Activated T-cell treated with anti-CD3 and anti-CD28 coated beads, Interleukin-2, amount 50 U/mL, for 4 hours (primary cell): ENCODE data around the gene SBF2. TPM values are rescaled to one million over a fixed set of nuclear protein-coding genes. Genes with fewer than 3 reads are reported as not detected.

Experiments used
- ATAC-seq, 2 donors: fragments of 200-7000 bp; cut with Tn5 transposase; one replicate each; pipeline ENCODE4 v1.10.0; 2021
- DNase-seq: peaks from one replicate; pipeline ENCODE4 v3.0.0-alpha.2; 2020
- H3K27me3 Mint-ChIP-seq: one replicate; pipeline ENCODE4 v1.8.0; 2021; ENCODE audit warnings: low read depth, mixed read lengths
- H3K36me3 Mint-ChIP-seq: one replicate; pipeline ENCODE4 v1.8.0; 2022; ENCODE audit warnings: mixed read lengths; ENCODE audit not compliant: insufficient read depth
- H3K4me1 Mint-ChIP-seq: one replicate; pipeline ENCODE4 v1.8.0; 2021; ENCODE audit warnings: low read depth, mixed read lengths
- H3K4me3 Mint-ChIP-seq: one replicate; pipeline ENCODE4 v1.8.0; 2021; ENCODE audit warnings: mild to moderate bottlenecking, moderate library complexity, mixed read lengths
- H3K9me3 Mint-ChIP-seq: one replicate; pipeline ENCODE4 v1.8.0; 2021; ENCODE audit warnings: mixed read lengths
- total RNA-seq, 3 donors: library from RNA; stranded (reverse); gene quantifications; one replicate each; pipeline ENCODE4 v1.2.1, GENCODE V29; 2021

SBF2 gene
- total RNA-seq, result 1 to 10 TPM; 3.0 to 6.9 (median 3.5) TPM

DNA sequence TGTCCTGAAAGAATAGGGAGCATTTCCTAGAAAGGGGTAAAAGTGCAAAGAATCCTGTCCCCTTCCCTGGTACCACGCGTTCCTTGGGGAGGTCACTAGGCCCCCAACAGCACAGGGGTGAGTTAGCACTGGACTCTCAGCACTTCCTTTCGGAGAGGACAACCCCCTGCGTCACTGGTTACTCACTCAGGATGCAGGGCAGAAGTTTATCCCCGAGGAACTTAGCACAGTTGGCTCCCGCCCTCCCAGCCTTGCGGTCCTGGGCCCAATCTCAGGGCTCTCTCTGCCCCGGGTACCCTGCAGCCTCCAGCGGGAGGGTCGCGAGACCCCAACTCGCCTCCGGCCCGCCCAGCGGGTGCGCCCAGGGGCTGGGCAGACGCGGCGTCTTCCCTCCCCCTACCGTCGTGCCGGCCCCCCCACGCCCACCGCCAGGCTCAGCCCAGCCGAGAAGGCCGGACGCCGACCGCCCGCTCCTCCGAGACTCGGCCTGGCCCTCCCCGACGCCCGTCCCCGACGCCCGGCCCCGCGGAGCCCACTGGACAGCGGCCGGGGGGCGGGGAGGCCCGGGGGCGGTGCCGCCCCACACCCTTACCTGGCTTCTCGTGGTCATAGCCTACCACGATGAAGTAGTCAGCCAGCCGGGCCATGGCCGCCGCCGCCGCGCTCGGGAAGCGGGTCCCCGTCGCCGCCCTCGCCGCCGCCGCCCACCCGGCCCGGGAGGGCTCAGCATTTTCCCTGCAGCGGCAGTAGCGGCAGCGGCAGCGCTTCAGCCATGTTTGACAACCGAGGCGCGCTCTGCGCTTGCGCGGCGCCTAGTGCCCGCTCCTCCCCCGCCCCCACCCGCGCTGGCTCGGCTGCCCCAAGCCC, at the start of gene SBF2:
Gene SBF2 (minus strand): TSS at position 797 of the 867 bp plus-strand sequence. CDS start 150 bp downstream, at position 647.
- H3K36me3 Mint-ChIP-seq, result no peaks in the 10 kb centered on the region
- DNase-seq, result peak; percentile 75
- H3K4me3 Mint-ChIP-seq, result peak within 1 kb of the TSS; percentile 76
- no peaks in the 10 kb centered on the region for H3K9me3 Mint-ChIP-seq
- H3K4me1 Mint-ChIP-seq, result peaks cover 37% of the 10 kb centered on the region
- peak; percentile 63 to 76 for ATAC-seq
- peaks cover 22% of the 10 kb centered on the region for H3K27me3 Mint-ChIP-seq

DNA sequence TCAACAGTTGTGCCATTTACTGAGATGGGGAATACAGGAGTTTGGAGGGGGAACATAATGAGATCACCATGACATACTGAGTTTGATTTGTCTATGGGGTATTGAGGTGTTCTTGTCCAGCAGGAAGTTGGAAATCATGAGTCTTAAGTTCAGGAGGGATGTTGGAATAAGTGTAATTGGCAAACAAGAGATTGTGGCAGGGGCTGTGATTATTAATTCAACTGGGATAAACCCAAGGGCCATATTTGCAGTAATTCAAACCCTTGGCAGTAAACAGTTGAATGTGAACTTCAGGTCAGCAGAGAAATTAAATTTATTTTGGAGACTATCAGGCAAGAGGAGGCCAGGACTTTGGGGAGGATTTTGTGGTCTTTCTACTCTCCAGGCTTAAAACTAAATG, 44.3 kb upstream of the SBF2 start:
- ATAC-seq (no peak), DNase-seq (no peak)
- H3K4me3 Mint-ChIP-seq, result no peak overlapping the region
- H3K27me3 Mint-ChIP-seq, result peaks cover 28% of the 10 kb centered on the region
- no peaks in the 10 kb centered on the region for H3K9me3 Mint-ChIP-seq
- H3K36me3 Mint-ChIP-seq, result no peaks in the 10 kb centered on the region
- H3K4me1 Mint-ChIP-seq, result no peaks in the 10 kb centered on the region

DNA sequence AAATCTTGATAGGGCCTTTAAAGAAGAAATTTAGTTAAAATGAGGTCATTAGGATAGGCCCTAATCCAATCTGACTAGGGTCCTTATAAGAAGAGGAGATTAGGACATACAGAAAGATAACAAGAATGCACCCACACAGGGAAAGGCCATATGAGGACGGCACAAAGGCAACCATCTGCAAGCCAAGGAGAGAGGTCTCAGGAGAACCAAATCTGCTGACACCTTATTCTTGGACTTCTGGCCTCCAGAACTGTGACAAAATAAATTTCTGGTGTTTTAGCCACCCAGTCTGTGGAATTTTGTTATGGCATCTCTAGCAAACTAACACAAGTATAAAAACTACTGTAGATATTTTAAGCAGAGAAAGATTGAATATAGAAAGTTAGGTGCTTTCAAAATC, 39.5 kb upstream of the SBF2 start:
- H3K36me3 Mint-ChIP-seq, result no peaks in the 10 kb centered on the region
- ATAC-seq (no peak), DNase-seq (no peak)
- H3K4me3 Mint-ChIP-seq, result no peak overlapping the region
- H3K4me1 Mint-ChIP-seq, result no peaks in the 10 kb centered on the region
- peaks cover 17% of the 10 kb centered on the region for H3K27me3 Mint-ChIP-seq
- no peaks in the 10 kb centered on the region for H3K9me3 Mint-ChIP-seq

DNA sequence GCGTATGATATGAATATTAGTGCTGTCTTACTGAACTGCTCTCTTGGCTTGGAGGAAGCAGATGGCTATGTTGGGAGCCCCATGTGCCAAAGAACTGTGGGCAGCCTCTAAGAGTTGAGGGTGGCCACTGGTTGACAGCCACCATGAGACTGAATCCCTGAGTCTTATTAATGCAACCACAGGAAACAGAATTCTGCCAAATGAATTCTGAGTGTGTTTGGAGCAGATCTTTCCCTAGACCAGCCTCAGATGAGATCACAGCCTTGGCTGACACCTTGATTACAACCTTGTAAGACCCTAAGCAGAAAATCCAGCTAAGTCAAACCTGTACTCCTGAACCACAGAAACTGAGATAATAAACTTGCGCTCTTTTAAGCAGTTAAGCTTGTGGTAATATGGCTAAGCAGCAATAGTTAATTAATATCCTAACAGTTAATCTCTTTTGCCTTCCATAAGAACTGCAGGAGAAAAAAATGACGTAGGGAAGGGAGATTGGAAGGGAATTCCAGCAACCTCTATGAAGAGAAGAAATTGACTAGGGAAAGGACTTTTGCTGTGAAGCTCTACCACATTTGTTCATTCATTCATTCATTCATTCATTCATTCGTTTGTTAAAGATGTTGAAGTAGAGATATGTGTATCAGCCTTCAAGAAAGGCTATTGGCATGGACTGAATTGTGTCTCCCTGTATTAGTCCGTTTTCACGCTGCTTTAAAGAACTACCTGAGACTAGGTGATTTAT, 37.7 kb upstream of the SBF2 start:
- no peak for DNase-seq
- Mint-ChIP-seq H3K4me1 (no peaks in the 10 kb centered on the region), H3K4me3 (no peak overlapping the region), H3K9me3 (no peaks in the 10 kb centered on the region), H3K27me3 (peaks cover 13% of the 10 kb centered on the region), H3K36me3 (no peaks in the 10 kb centered on the region)
- ATAC-seq, result no peak

DNA sequence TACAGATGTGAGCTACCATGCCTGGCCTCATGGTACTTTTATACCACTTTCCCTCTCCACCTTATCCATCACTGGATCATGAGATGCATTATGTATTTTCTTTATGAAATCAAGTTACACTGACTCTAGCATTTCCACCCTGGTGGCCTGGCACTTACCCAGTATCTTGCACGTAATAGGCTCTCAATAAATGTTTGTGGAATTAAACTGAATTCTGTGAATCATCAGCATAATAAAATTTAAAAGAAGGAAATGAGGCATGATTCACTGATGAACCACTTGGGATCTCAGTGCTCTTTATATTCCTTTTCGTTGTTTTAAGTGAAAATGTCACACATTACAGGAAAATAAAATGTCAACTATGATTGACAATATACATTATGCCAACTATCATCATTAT, 35.9 kb upstream of the SBF2 start:
- H3K4me1 Mint-ChIP-seq, result no peaks in the 10 kb centered on the region
- no peak overlapping the region for H3K4me3 Mint-ChIP-seq
- no peaks in the 10 kb centered on the region for H3K36me3 Mint-ChIP-seq
- DNase-seq, result no peak
- peaks cover 9% of the 10 kb centered on the region for H3K27me3 Mint-ChIP-seq
- no peaks in the 10 kb centered on the region for H3K9me3 Mint-ChIP-seq
- no peak for ATAC-seq

DNA sequence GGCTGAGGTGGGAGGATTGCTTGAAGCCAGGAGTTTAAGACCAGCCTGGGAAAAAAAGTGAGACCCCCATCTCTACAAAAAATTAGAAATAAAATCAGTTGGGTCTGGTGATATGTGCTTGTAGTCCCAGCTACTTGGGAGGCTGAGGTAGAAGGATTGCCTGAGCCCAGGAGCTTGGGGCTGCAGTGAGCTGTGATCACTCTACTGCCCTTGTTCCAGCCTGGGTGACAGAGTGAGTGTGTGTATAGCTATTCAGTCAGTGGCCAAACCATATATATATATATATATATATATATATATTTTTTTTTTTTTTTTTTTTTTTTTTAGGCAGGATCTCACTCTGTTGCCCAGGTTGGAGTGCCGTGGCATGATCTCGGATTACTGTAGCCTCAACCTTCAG, 35.3 kb upstream of the SBF2 start:
- H3K4me3 Mint-ChIP-seq, result no peak overlapping the region
- peaks cover 5% of the 10 kb centered on the region for H3K27me3 Mint-ChIP-seq
- no peaks in the 10 kb centered on the region for H3K9me3 Mint-ChIP-seq
- no peak for DNase-seq
- no peaks in the 10 kb centered on the region for H3K36me3 Mint-ChIP-seq
- H3K4me1 Mint-ChIP-seq, result no peaks in the 10 kb centered on the region
- ATAC-seq, result no peak

DNA sequence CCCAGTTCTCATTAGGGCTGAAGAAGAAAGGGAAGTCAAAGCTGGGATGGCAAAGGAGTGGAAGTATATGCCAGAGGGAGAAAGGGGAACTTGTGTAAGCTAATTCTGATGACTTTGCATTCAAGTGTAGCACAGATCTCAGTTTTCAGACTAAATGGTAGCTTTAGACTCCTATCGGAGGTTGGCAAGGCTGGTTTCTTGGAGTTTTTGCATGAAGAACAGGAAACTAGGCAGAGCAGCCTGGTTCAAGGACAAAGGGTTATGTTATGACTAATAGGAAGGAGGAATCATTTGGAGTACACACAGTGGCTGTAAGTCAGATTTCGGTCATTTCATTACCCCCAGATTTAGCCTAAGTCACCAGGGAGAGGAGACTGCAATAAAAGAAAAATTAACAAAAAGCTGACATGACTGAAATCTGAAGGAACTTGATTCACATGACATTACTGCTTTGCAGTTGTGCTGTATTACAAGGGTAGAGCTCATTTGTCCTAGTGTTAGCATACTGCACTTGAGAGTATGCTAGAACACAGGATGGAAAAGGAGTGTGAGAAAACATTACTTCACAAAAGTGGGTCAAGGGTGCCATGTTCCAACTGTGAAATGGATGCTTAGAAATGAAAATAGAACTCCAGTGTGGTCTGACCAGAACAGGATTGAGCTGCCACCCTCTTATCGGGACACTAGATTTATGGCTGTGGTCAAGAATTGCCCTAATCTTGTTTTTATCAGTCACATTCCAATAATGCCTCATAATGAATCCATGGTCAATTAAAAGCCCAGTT, 34.5 kb upstream of the SBF2 start:
- Mint-ChIP-seq H3K9me3 (no peaks in the 10 kb centered on the region), H3K4me3 (no peak overlapping the region), H3K36me3 (no peaks in the 10 kb centered on the region), H3K27me3 (peaks cover 7% of the 10 kb centered on the region), H3K4me1 (peaks cover 1% of the 10 kb centered on the region)
- ATAC-seq (no peak), DNase-seq (no peak)

DNA sequence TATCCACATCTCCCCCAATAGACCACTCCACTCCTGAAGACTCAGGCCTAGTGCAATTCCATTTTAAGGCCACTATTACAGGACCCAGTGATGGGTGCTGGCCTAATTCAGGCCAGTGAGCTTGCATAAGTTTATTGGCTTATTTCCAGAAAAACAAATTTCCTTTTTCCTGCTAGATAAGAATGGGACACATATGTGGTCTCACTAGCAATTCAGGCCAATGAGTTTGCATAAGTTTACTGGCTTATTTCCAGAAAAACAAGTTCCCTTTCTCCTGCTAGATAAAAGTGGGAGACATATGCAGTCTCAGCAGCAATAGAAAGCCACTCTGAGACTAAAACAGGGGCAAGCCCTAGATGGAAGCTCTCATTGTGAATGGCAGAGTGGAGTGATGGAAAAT, 33.2 kb upstream of the SBF2 start:
- ATAC-seq (no peak), DNase-seq (no peak)
- Mint-ChIP-seq H3K27me3 (peaks cover 7% of the 10 kb centered on the region), H3K4me1 (peaks cover 9% of the 10 kb centered on the region), H3K4me3 (no peak overlapping the region), H3K9me3 (no peaks in the 10 kb centered on the region), H3K36me3 (no peaks in the 10 kb centered on the region)

DNA sequence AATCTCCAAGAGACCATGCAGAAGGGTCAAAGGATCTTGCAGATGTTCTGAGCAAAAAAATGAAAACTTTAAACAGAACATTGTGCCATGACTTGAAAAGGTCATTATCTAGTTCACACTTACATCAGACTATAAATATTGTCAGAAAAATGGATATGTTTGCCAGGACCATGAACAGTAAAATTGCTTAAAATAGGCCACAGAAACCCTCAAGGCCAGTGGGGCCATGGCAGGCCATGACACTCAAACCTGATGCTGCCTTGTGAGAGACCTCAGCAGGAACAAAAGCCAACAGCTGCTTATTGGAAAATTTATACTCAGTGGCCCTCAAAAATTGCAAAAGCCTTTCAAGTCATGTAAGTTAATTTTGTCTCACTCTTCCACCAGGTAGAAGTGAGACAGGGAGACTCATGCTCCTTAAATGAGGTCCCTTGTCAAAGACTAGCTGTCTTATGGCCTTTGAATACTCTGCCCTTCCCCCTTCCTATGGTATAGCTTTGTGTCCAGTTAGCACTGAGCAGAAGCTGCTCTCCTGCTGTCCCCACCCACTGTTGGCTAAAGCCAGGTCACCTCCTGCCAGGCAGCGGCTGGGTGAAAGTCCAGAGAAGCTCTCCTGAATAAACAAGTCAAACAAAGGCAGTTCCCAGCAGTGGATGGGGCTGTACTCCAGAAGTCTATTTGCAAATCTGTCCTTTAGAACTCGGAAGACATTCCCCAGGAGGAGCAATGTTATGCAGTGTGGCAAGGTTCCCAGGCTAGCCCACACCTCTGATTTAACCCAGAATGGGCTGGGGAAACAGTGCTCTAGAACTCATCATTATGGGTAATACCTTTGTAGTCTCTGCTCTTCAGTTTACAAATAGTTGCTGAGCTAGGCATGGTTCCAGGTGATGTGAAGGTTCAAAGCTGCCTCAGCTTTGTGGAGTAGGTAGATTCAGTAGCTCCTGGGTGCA, 32.3 kb upstream of the SBF2 start:
- peaks cover 9% of the 10 kb centered on the region for H3K4me1 Mint-ChIP-seq
- H3K9me3 Mint-ChIP-seq, result no peaks in the 10 kb centered on the region
- peaks cover 7% of the 10 kb centered on the region for H3K27me3 Mint-ChIP-seq
- H3K4me3 Mint-ChIP-seq, result no peak overlapping the region
- ATAC-seq (no peak), DNase-seq (no peak)
- no peaks in the 10 kb centered on the region for H3K36me3 Mint-ChIP-seq

DNA sequence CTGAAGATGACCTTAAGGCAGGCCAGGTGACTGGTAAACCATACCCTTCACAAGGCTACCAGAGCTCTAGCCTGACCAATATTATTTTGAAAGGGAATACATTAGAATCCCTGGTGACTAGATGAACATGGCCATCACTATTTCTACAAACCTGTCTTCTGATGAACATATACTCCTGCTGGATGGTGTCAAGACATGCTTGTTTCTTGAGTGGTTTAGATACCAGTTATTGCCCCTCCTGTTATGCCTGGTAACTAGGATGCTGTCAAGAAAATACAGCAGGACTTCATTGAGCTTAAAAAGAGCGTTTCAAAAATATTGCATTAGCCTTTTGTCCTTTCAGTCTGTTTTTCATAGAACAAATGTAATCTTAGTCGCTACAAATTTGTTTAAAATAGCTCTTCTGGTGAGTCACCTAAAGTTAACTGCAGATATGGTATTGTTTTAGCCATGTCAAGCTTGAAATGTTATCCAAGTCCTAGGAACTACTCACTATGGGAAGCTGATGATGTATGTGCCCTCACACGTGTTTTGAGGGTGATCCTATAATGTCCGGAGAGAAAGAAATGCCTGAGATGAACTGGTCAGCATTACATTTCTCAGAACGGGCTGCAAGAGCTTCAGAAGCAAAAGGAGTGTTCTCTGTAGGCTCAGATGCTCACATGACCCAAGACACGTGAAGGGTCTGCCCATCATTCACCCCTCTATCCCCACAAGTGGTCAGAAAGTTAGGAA, 31.4 kb upstream of the SBF2 start:
- no peak for ATAC-seq
- peaks cover 9% of the 10 kb centered on the region for H3K4me1 Mint-ChIP-seq
- no peak for DNase-seq
- no peaks in the 10 kb centered on the region for H3K36me3 Mint-ChIP-seq
- H3K27me3 Mint-ChIP-seq, result peaks cover 7% of the 10 kb centered on the region
- H3K9me3 Mint-ChIP-seq, result no peaks in the 10 kb centered on the region
- no peak overlapping the region for H3K4me3 Mint-ChIP-seq

DNA sequence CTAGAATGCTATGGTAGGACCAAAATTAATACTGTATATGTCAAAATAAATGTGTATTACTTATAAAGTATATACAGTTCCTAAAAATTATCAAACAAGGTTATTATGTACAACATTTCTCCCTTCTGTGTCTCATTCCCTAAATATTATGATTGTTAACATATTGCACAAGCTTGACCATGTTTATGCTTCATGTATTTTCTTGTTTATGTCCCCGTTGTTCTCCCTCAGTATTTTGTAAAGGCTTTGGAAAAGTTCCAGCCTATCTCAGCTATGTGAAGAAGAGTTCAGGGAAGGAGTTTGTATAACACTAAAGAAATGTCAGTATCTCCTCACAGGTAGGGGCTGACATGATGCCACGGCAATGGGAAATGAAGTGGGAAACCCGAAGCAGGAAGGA, 30.5 kb upstream of the SBF2 start:
- H3K9me3 Mint-ChIP-seq, result no peaks in the 10 kb centered on the region
- DNase-seq (no peak), ATAC-seq (no peak)
- no peaks in the 10 kb centered on the region for H3K36me3 Mint-ChIP-seq
- peaks cover 9% of the 10 kb centered on the region for H3K4me1 Mint-ChIP-seq
- no peak overlapping the region for H3K4me3 Mint-ChIP-seq
- H3K27me3 Mint-ChIP-seq, result peaks cover 7% of the 10 kb centered on the region

DNA sequence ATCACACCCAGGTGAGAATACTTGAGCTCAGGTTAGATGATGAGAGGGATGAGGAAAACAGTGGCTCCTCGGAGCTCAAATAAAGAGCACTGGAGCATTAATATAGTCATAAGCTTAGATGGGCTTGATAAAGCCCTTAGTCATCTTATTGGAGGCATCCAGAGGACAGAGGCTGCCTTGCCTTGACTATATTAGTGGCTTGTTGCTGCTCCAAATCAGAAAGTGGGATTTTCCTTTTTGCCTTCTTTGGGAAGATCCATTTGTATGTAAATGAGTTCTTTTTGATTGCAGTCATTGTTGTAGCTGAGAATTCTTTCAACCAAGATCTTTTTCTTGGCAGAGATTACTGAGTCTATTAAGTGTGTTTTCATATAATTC, 29.8 kb upstream of the SBF2 start:
- Mint-ChIP-seq H3K36me3 (no peaks in the 10 kb centered on the region), H3K4me1 (peaks cover 9% of the 10 kb centered on the region), H3K9me3 (no peaks in the 10 kb centered on the region), H3K4me3 (no peak overlapping the region), H3K27me3 (peaks cover 7% of the 10 kb centered on the region)
- ATAC-seq, result no peak
- no peak for DNase-seq
